Naive thymus-derived CD4-positive, alpha-beta T cell (primary cell): Measurements from ENCODE around the gene KHK. TPM values are rescaled to one million over a fixed set of nuclear protein-coding genes. Genes with fewer than 3 reads are reported as not detected.
"Not testable (repeated sequence)": the region's sequence is repeated elsewhere in the genome, so short reads cannot be mapped to it uniquely, and the experiment has no call there.

Experiments
- ATAC-seq: fragments of 150-1000 bp; cut with Tn5 transposase; 2 replicates; pipeline ENCODE4 v1.10.0; 2021; ENCODE audit warnings: mild to moderate bottlenecking, moderate library complexity
- CTCF ChIA-PET: fragments of 350-600 bp; sonication (Branson Sonifier 250); formaldehyde crosslinking; loops from one replicate; lab custom pipeline; 2021; ENCODE audit warnings: antibody characterized with exemption; lab: Charles Lee
- POLR2A ChIA-PET: fragments of 350-600 bp; sonication (Branson Sonifier 250); formaldehyde crosslinking; loops from one replicate; lab custom pipeline; 2021; ENCODE audit warnings: antibody characterized with exemption, inconsistent platforms; lab: Charles Lee
- DNase-seq, 9 donors: peaks; one replicate each; pipeline versions ENCODE4 v3.0.0 to v3.0.0-alpha.2; 2020 to 2022; ENCODE audit warnings: mixed read lengths in 1 of 9
- H3K27ac ChIP-seq: one replicate; pipeline ENCODE4 v1.7.0; 2013; ENCODE audit warnings: mild to moderate bottlenecking, low read depth, low read length, moderate library complexity
- H3K27me3 ChIP-seq, 2 donors: one replicate each; pipeline ENCODE4 v1.7.0; 2013; ENCODE audit warnings: low read length in 2 of 2, mild to moderate bottlenecking in 2 of 2, moderate library complexity in 2 of 2; ENCODE audit not compliant: control insufficient read depth in 2 of 2, insufficient read depth in 2 of 2
- H3K36me3 ChIP-seq, 3 experiments: 1 replicate in 2 of 3; 2 replicates in 1 of 3; pipeline ENCODE4 v1.7.0; 2013; ENCODE audit warnings: low read length in 3 of 3, mild to moderate bottlenecking in 3 of 3, moderate library complexity in 1 of 3; ENCODE audit not compliant: insufficient read depth in 3 of 3, control insufficient read depth in 2 of 3
- H3K4me1 ChIP-seq, 2 donors: one replicate each; pipeline ENCODE4 v1.7.0; 2013; ENCODE audit warnings: low read length in 2 of 2, mild to moderate bottlenecking in 2 of 2, moderate library complexity in 1 of 2; ENCODE audit not compliant: control insufficient read depth in 2 of 2, insufficient read depth in 2 of 2
- H3K4me3 ChIP-seq: 2 replicates; pipeline ENCODE4 v1.7.0; 2013; ENCODE audit warnings: mild to moderate bottlenecking, low read length
- H3K9me3 ChIP-seq, 3 experiments: 1 replicate in 2 of 3; 2 replicates in 1 of 3; pipeline ENCODE4 v1.7.0; 2013; ENCODE audit warnings: low read length in 3 of 3; ENCODE audit not compliant: control insufficient read depth in 2 of 3
- H3K27ac Mint-ChIP-seq, 9 donors: one replicate each; pipeline ENCODE4 v1.8.0; 2020 to 2022; ENCODE audit warnings: mixed read lengths in 9 of 9, mild to moderate bottlenecking in 8 of 9, moderate library complexity in 5 of 9, inconsistent platforms in 2 of 9
- H3K27me3 Mint-ChIP-seq, 5 donors: one replicate each; pipeline ENCODE4 v1.8.0; 2021 to 2022; ENCODE audit warnings: mixed read lengths in 5 of 5, mild to moderate bottlenecking in 1 of 5
- H3K36me3 Mint-ChIP-seq, 5 donors: one replicate each; pipeline ENCODE4 v1.8.0; 2020 to 2022; ENCODE audit warnings: mixed read lengths in 5 of 5, mild to moderate bottlenecking in 3 of 5, inconsistent platforms in 1 of 5
- H3K4me1 Mint-ChIP-seq, 7 donors: one replicate each; pipeline ENCODE4 v1.8.0; 2020 to 2022; ENCODE audit warnings: mixed read lengths in 7 of 7, mild to moderate bottlenecking in 3 of 7, inconsistent platforms in 1 of 7
- H3K4me3 Mint-ChIP-seq, 10 donors: one replicate each; pipeline ENCODE4 v1.8.0; 2020 to 2022; ENCODE audit warnings: mild to moderate bottlenecking in 10 of 10, mixed read lengths in 10 of 10, moderate library complexity in 6 of 10, inconsistent platforms in 2 of 10
- H3K9me3 Mint-ChIP-seq, 11 donors: one replicate each; pipeline ENCODE4 v1.8.0; 2020 to 2022; ENCODE audit warnings: mixed read lengths in 11 of 11, mild to moderate bottlenecking in 4 of 11, inconsistent platforms in 1 of 11, moderate library complexity in 1 of 11
- intact Hi-C, 2 donors: fragments of 100-400 bp; cut with micrococcal nuclease; formaldehyde crosslinking; loops; one replicate each; pipeline ENCODE4 v1.15.1; 2023
- polyA plus RNA-seq, 2 donors: library from polyadenylated mRNA; unstranded; fragments of 300-500 nt; fragmentation: Illumina TruSeq; gene quantifications; one replicate each; pipeline ENCODE4 v1.2.3, GENCODE V29; 2021
- total RNA-seq, 6 experiments: library from RNA in 5 of 6; stranded (reverse) in 5 of 6; gene quantifications; 1 replicate in 5 of 6; 2 replicates in 1 of 6; pipeline ENCODE4 v1.2.3 and lab custom pipeline; 2021 to 2026

KHK gene
- total and polyA plus RNA-seq, 7 experiments from 2014 or later = 5.8 to 13.8 (median 7.6) TPM

- H3K36me3 ChIP-seq, H3K36me3 Mint-ChIP-seq, H3K27me3 Mint-ChIP-seq, H3K9me3 Mint-ChIP-seq, H3K4me3 ChIP-seq, CTCF ChIA-PET, H3K9me3 ChIP-seq, DNase-seq, ATAC-seq, H3K27me3 ChIP-seq: not testable (repeated sequence)
- POLR2A ChIA-PET = interaction anchor here (6.1 to 11.3 kb wide), 2 partner anchors 10 to 23 kb away, joined by 134 to 216 read pairs; partner anchors contain the start of genes AGBL5 and KHK
- peaks cover 19 to 24% of the 10 kb centered on the region in 2 donors for H3K4me1 ChIP-seq
- Mint-ChIP-seq H3K4me3 (peak overlapping the region; percentile 48 to 84 (median 62)), H3K27ac (peak overlapping the region; percentile 63 to 95 (median 82)), H3K4me1 (peaks cover 33 to 64% (median 60%) of the 10 kb centered on the region in 7 donors)
- intact Hi-C loops = loop anchor here (1.0 to 10.0 kb wide), 3 partner anchors 24 to 1679 kb away; partner anchors contain the start of genes AGBL5 (in 1 of the 2), CCDC121 (in 1 of the 2), GPN1 (in 1 of the 2) and PPP1CB (in 1 of the 2)
- peak overlapping the region; percentile 44 for H3K27ac ChIP-seq
Observed at GRCh38 chr2:27075566-27075871, 11.1 kb upstream of the KHK start.

- peaks cover 14 to 26% of the 10 kb centered on the region in 2 donors for H3K4me1 ChIP-seq
- no peaks in the 10 kb centered on the region for H3K9me3 ChIP-seq
- H3K27me3 ChIP-seq = no peaks in the 10 kb centered on the region
- H3K36me3 ChIP-seq = peaks cover 0 to 2% (median 0%) of the 10 kb centered on the region in 3 experiments
- no peak for ATAC-seq
- H3K4me1 Mint-ChIP-seq = peaks cover 33 to 65% (median 60%) of the 10 kb centered on the region in 7 donors
- no peaks in the 10 kb centered on the region for H3K27me3 Mint-ChIP-seq
- H3K36me3 Mint-ChIP-seq = peaks cover 0 to 4% (median 0%) of the 10 kb centered on the region in 5 donors
- no peak overlapping the region for H3K4me3 ChIP-seq
- H3K27ac Mint-ChIP-seq = peak overlapping the region in 7 of 9 donors; percentile 7 to 76 (median 60)
- ChIA-PET CTCF (no interaction called here), POLR2A (interaction anchor here (0.6 kb wide), 1 partner anchor 32 kb away, joined by 3 read pairs; no protein-coding TSS in a partner anchor)
- intact Hi-C loops = loop anchor here (10.0 kb wide), 2 partner anchors 548 to 1678 kb away; partner anchors contain the start of genes CCDC121 (in 1 of the 2), GPN1 (in 1 of the 2) and PPP1CB (in 1 of the 2)
- no peak overlapping the region for H3K27ac ChIP-seq
- no peaks in the 10 kb centered on the region for H3K9me3 Mint-ChIP-seq
- H3K4me3 Mint-ChIP-seq = peak overlapping the region in 7 of 10 donors; percentile 33 to 66 (median 47)
- DNase-seq = no peak
Observed at GRCh38 chr2:27076323-27076722, 10.2 kb upstream of the KHK start.

DNA sequence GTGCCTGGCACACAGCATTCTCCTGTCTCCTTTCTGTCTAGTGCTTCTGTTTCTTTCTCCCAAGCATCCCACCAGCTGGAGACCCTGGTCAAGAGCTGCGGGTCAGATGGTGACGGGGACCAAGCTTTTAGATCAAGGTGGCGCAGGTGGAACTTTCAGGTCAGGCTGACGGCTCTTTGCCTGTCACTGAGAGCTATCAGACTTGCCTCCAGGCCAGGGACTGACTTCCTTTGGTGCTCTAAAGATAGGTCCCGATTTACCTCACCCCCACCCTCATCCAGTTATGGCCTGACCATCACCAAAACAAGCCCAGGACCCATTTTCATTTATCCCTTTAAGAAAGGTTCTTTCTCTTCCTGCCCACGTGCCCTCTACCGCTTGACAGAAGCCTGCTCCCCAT is 9.3 kb upstream of the KHK start:
- Mint-ChIP-seq H3K27ac (peak overlapping the region in 4 of 9 donors; percentile 34 to 71 (median 36)), H3K27me3 (no peaks in the 10 kb centered on the region), H3K9me3 (no peaks in the 10 kb centered on the region), H3K4me1 (peaks cover 35 to 68% (median 61%) of the 10 kb centered on the region in 7 donors), H3K4me3 (no peak overlapping the region), H3K36me3 (peaks cover 0 to 4% (median 0%) of the 10 kb centered on the region in 5 donors)
- no peaks in the 10 kb centered on the region for H3K27me3 ChIP-seq
- ATAC-seq (no peak), DNase-seq (no peak)
- peaks cover 20 to 36% of the 10 kb centered on the region in 2 donors for H3K4me1 ChIP-seq
- POLR2A ChIA-PET = interaction anchor here (0.6 to 1.0 kb wide), 2 partner anchors 31 to 106 kb away, joined by 3 read pairs; no protein-coding TSS in a partner anchor
- intact Hi-C loops = loop anchor here (10.0 kb wide), 2 partner anchors 548 to 1678 kb away; partner anchors contain the start of genes CCDC121 (in 1 of the 2), GPN1 (in 1 of the 2) and PPP1CB (in 1 of the 2)
- no peaks in the 10 kb centered on the region for H3K36me3 ChIP-seq
- CTCF ChIA-PET = no interaction called here
- no peak overlapping the region for H3K4me3 ChIP-seq
- no peak overlapping the region for H3K27ac ChIP-seq
- H3K9me3 ChIP-seq = no peaks in the 10 kb centered on the region

DNA sequence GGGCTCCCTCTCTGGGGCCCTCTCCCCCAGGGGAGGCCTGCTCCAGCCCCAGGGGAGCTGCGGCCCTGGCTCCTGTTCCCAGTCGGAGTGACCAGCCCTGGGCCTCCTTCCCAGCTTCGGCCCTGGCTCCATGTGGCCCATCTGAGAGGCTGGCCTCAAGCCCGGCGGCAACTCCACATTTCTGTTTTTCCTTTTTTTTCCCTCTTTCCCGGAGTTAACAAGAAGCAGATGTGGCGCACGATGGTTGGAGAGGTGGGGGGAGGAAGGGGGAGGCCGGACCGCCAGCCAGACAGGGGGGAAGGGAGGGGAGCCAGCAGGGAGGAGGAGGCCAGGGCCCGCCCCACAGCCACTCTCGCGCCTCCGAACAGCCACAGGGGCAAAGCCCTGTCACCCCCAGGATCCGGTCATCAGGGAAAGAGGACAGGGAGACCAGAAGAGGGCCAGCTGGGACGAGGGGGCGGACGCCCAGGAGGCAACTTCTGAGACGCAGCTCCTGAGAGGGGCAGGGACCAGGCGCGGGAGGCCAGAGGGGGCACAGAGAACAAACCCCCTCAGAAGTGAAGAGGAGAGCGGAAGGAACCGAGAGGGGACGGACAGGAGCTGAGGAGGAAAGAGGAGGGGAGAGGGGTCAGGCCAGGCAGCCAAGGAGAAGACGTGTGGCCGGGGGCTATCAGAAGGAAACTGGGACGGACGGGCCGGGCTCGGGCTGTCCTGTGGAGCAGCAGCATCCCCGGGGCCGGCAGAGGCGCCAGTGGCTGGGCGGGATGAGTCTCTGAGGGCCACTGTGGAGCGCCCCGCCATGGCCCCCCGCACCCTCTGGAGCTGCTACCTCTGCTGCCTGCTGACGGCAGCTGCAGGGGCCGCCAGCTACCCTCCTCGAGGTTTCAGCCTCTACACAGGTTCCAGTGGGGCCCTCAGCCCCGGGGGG is 8.0 kb upstream of the KHK start, which contains the start of gene EMILIN1:
EMILIN1 (plus strand) TSS at position 349 of the 928 bp plus-strand sequence; CDS start at position 800, 451 bp downstream.
- peaks cover 19 to 38% of the 10 kb centered on the region in 2 donors for H3K4me1 ChIP-seq
- CTCF ChIA-PET = no interaction called here
- H3K27ac ChIP-seq = no peak within 1 kb of the TSS
- H3K27ac Mint-ChIP-seq = peak within 1 kb of the TSS in 2 of 9 donors; percentile 2 to 29
- no peak within 1 kb of the TSS for H3K4me3 Mint-ChIP-seq
- H3K36me3 ChIP-seq = no peaks in the 10 kb centered on the region
- H3K36me3 Mint-ChIP-seq = peaks cover 0 to 4% (median 0%) of the 10 kb centered on the region in 5 donors
- ATAC-seq (no peak), DNase-seq (no peak)
- H3K9me3 ChIP-seq = no peaks in the 10 kb centered on the region
- no peak within 1 kb of the TSS for H3K4me3 ChIP-seq
- POLR2A ChIA-PET = no interaction called here
- intact Hi-C loops = loop anchor here (10.0 kb wide), 2 partner anchors 546 to 1676 kb away; partner anchors contain the start of genes CCDC121 (in 1 of the 2), GPN1 (in 1 of the 2) and PPP1CB (in 1 of the 2)
- peaks cover 34 to 58% (median 51%) of the 10 kb centered on the region in 7 donors for H3K4me1 Mint-ChIP-seq
- H3K27me3 ChIP-seq = no peaks in the 10 kb centered on the region
- H3K9me3 Mint-ChIP-seq = no peaks in the 10 kb centered on the region
- H3K27me3 Mint-ChIP-seq = no peaks in the 10 kb centered on the region

DNA sequence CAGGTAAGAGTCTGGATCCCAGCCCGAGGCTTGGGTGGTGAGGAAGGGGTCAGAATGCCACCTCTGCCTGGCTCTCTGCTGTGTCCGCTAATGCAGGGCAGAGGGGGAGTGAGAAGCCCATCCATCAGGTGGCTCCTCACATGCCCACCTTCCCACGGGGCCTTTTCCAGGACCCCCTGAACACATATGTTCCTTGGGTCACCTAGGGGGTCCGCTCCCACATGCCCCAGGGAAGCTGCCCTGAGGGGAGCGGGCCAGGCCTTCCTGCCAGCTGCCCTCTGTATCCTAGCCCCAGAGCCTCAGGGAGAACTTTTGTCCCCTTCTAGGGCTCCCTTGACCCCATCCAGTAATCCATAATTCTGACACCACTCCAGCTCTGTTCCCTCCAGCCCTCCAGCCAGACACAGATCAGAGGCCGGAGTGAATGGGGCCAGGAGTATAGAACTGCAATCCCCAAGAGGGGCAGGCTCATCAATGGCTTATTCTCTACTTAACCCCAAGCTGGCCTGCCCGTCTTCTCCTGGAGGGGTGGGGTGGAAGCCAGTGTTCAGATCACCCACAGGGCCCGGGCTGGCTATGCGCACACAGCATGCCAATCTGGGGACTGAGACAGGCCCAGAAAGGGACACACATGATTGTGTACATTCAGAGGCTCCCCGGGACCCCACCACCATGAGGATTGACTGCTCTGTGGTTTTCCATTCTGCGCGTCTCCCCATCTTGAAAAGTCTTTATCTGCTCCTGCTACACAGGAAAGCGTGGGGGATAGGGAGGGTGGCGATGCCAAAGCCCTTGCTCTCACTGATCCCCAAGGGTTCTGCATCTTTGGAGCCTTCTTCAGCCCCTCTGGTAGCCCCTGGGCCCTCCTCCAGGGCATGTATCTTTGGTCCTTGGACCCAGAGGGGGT is 7.1 kb upstream of the KHK start:
- ATAC-seq = no peak
- POLR2A ChIA-PET = interaction anchor here (11.1 kb wide), 1 partner anchor 6 kb away, joined by 134 read pairs; the partner anchor contains the start of gene OST4
- Mint-ChIP-seq H3K4me3 (no peak overlapping the region), H3K27me3 (no peaks in the 10 kb centered on the region), H3K36me3 (peaks cover 0 to 1% (median 0%) of the 10 kb centered on the region in 5 donors), H3K27ac (peak overlapping the region in 4 of 9 donors; percentile 79 to 97 (median 96)), H3K4me1 (peaks cover 27 to 53% (median 45%) of the 10 kb centered on the region in 7 donors), H3K9me3 (no peaks in the 10 kb centered on the region)
- intact Hi-C loops = loop anchor here (2.0 to 10.0 kb wide), 5 partner anchors 119 to 1675 kb away; partner anchors contain the start of genes CCDC121 (in 1 of the 2), EIF2B4 (in 1 of the 2), GPN1 (in 1 of the 2) and IFT172 (in 1 of the 2)
- Histone ChIP-seq H3K4me1 (peaks cover 18 to 32% of the 10 kb centered on the region in 2 donors), H3K9me3 (no peaks in the 10 kb centered on the region), H3K4me3 (no peak overlapping the region), H3K36me3 (no peaks in the 10 kb centered on the region), H3K27me3 (no peaks in the 10 kb centered on the region), H3K27ac (no peak overlapping the region)
- no peak for DNase-seq
- CTCF ChIA-PET = interaction anchor here (0.7 kb wide), 1 partner anchor 61 kb away, joined by 3 read pairs; no protein-coding TSS in a partner anchor
